CD4-positive, alpha-beta T cell treated with Interleukin-10 for 1 hour (primary cell): Measurements from ENCODE around the gene CHD2.
"Not testable (repeated sequence)": the region's sequence is repeated elsewhere in the genome, so short reads cannot be mapped to it uniquely, and the experiment has no call there.

Experiments
- DNase-seq: peaks from one replicate; pipeline ENCODE4 v3.0.0-alpha.2; 2020

The CHD2 gene

GRCh38 chr15:93037820-93038705 is 137.9 kb downstream of the CHD2 start:
- DNase-seq: no peak

- not testable (repeated sequence) for DNase-seq
These were observed 139.6 kb downstream of the CHD2 start for GRCh38 chr15:93039562-93040287.

GRCh38 chr15:93040288-93041158 is 140.4 kb downstream of the CHD2 start:
- no peak for DNase-seq

GRCh38 chr15:93041159-93041547 is 141.0 kb downstream of the CHD2 start:
- DNase-seq: no peak

- DNase-seq: no peak
These were observed 142.1 kb downstream of the CHD2 start for GRCh38 chr15:93042211-93042610.

GRCh38 chr15:93042691-93043378 is 142.7 kb downstream of the CHD2 start:
- no peak for DNase-seq

GRCh38 chr15:93043621-93044300 is 143.6 kb downstream of the CHD2 start:
- DNase-seq: no peak

GRCh38 chr15:93044301-93045190 is 144.4 kb downstream of the CHD2 start:
- DNase-seq: no peak

GRCh38 chr15:93045191-93045785 is 145.2 kb downstream of the CHD2 start:
- DNase-seq: no peak

GRCh38 chr15:93046120-93046519 is 146.0 kb downstream of the CHD2 start:
- DNase-seq: no peak

GRCh38 chr15:93046721-93047120 is 146.6 kb downstream of the CHD2 start:
- DNase-seq: no peak

- peak; percentile 67 for DNase-seq
These were observed 147.7 kb downstream of the CHD2 start for GRCh38 chr15:93047621-93048425.

- DNase-seq: no peak
These were observed 148.2 kb downstream of the CHD2 start for GRCh38 chr15:93048426-93048721.

GRCh38 chr15:93048759-93049161 is 148.6 kb downstream of the CHD2 start:
- no peak for DNase-seq

- no peak for DNase-seq
These were observed 149.1 kb downstream of the CHD2 start for GRCh38 chr15:93049233-93049632.

- peak; percentile 21 for DNase-seq
These were observed 149.9 kb downstream of the CHD2 start for GRCh38 chr15:93049914-93050578.

GRCh38 chr15:93050648-93051047 is 150.5 kb downstream of the CHD2 start:
- no peak for DNase-seq

- DNase-seq: no peak
These were observed 151.3 kb downstream of the CHD2 start for GRCh38 chr15:93051236-93052089.
